RKO (cell line): ENCODE results near the gene PSKH1.

Experiments
- DNase-seq: peaks from one replicate; pipeline ENCODE4 v3.0.0-alpha.2; 2016; ENCODE audit warnings: low spot score

The PSKH1 gene

GRCh38 chr16:67865318-67865717, 27.7 kb upstream of the PSKH1 start:
- DNase-seq = peak; percentile 75

GRCh38 chr16:67868290-67868689, 24.8 kb upstream of the PSKH1 start:
- no peak for DNase-seq

GRCh38 chr16:67869653-67870052, 23.4 kb upstream of the PSKH1 start:
- no peak for DNase-seq

GRCh38 chr16:67871256-67871655, 21.8 kb upstream of the PSKH1 start:
- no peak for DNase-seq

- no peak for DNase-seq
Measured at GRCh38 chr16:67872131-67872630, 20.9 kb upstream of the PSKH1 start.

GRCh38 chr16:67872631-67873434, 20.2 kb upstream of the PSKH1 start, which contains the start of gene EDC4:
Gene EDC4 (plus strand): TSS chr16:67873052. CDS start chr16:67873262, 210 bp downstream.
- DNase-seq = peak; percentile 78

GRCh38 chr16:67873435-67874370, 19.4 kb upstream of the PSKH1 start:
- peak; percentile 32 for DNase-seq

GRCh38 chr16:67874372-67874771, 18.7 kb upstream of the PSKH1 start:
- no peak for DNase-seq

GRCh38 chr16:67877064-67877463, 16.0 kb upstream of the PSKH1 start:
- no peak for DNase-seq

- DNase-seq = no peak
Measured at GRCh38 chr16:67878232-67878631, 14.8 kb upstream of the PSKH1 start.

GRCh38 chr16:67878846-67879245, 14.2 kb upstream of the PSKH1 start:
- DNase-seq = no peak

- DNase-seq = no peak
Measured at GRCh38 chr16:67879462-67879861, 13.6 kb upstream of the PSKH1 start.

GRCh38 chr16:67879936-67880335, 13.1 kb upstream of the PSKH1 start:
- no peak for DNase-seq

GRCh38 chr16:67880584-67880983, 12.5 kb upstream of the PSKH1 start:
- no peak for DNase-seq

GRCh38 chr16:67881621-67882161, 11.4 kb upstream of the PSKH1 start:
- no peak for DNase-seq

GRCh38 chr16:67882374-67883145, 10.5 kb upstream of the PSKH1 start:
- no peak for DNase-seq

- DNase-seq = peak; percentile 52
Measured at GRCh38 chr16:67883146-67883871, 9.7 kb upstream of the PSKH1 start.

- DNase-seq = no peak
Measured at GRCh38 chr16:67883872-67884261, 9.2 kb upstream of the PSKH1 start.

GRCh38 chr16:67884684-67885083, 8.4 kb upstream of the PSKH1 start, which contains the start of gene NRN1L:
Gene NRN1L (plus strand): TSS chr16:67884885. CDS start chr16:67884904, 19 bp downstream.
- no peak for DNase-seq

GRCh38 chr16:67885545-67885944, 7.5 kb upstream of the PSKH1 start:
- no peak for DNase-seq

GRCh38 chr16:67885976-67886375, 7.1 kb upstream of the PSKH1 start:
- no peak for DNase-seq
